GM12878 (cell line): Measurements from ENCODE around the gene MSANTD2.

ENCODE experiments used
- ESRRA ChIP-seq: IDR thresholded peaks from 2 replicates; pipeline ENCODE4 v1.6.1; 2012; ENCODE audit warnings: mild to moderate bottlenecking, low read length, improper control_type of control experiment
- MEF2A ChIP-seq: IDR thresholded peaks from 2 replicates; pipeline ENCODE4 v1.6.1; 2011; ENCODE audit warnings: low read depth, mild to moderate bottlenecking, low read length, moderate library complexity; ENCODE audit not compliant: insufficient read depth
- POLR2A ChIP-seq: IDR thresholded peaks from 2 replicates; pipeline ENCODE4 v1.6.1; 2011; ENCODE audit warnings: low read depth, mild to moderate bottlenecking, low read length

- TF ChIP-seq POLR2A (no peak), MEF2A (no peak), ESRRA (no peak)
These were observed 22.0 kb upstream of the MSANTD2 start for GRCh38 chr11:124821995-124822730.
